KG1 (cell line): ENCODE data around the gene RFC5.
"Not testable (repeated sequence)": the region's sequence is repeated elsewhere in the genome, so short reads cannot be mapped to it uniquely, and the experiment has no call there.

ENCODE experiments used
- DNase-seq: peaks from one replicate; lab custom pipeline; 2025; lab: John Stamatoyannopoulos, UW

Gene RFC5

GRCh38 chr12:118016424-118017264 is at the start of gene RFC5:
TSS of gene RFC5 (plus strand) at chr12:118016703. CDS start at chr12:118016828, 125 bp downstream.
- DNase-seq: peak; percentile 96

GRCh38 chr12:117967043-117967442 is 49.5 kb upstream of the RFC5 start:
- no peak for DNase-seq

GRCh38 chr12:117967512-117967911 is 49.0 kb upstream of the RFC5 start:
- DNase-seq: no peak

GRCh38 chr12:117968151-117968789 is 48.2 kb upstream of the RFC5 start:
- DNase-seq: no peak

- no peak for DNase-seq
These were observed 47.5 kb upstream of the RFC5 start, which contains the start of gene KSR2 for GRCh38 chr12:117968826-117969659. TSS of gene KSR2 (minus strand) at chr12:117968990. CDS start at chr12:117968255, 735 bp downstream.

GRCh38 chr12:117970334-117970733 is 46.2 kb upstream of the RFC5 start:
- DNase-seq: no peak

GRCh38 chr12:117972301-117972700 is 44.2 kb upstream of the RFC5 start:
- no peak for DNase-seq

- no peak for DNase-seq
These were observed 41.5 kb upstream of the RFC5 start for GRCh38 chr12:117975006-117975405.

GRCh38 chr12:117977373-117977772 is 39.1 kb upstream of the RFC5 start:
- no peak for DNase-seq

- no peak for DNase-seq
These were observed 35.9 kb upstream of the RFC5 start for GRCh38 chr12:117980616-117981015.

GRCh38 chr12:117981267-117981666 is 35.2 kb upstream of the RFC5 start:
- DNase-seq: no peak

GRCh38 chr12:117985182-117985581 is 31.3 kb upstream of the RFC5 start:
- DNase-seq: no peak

- no peak for DNase-seq
These were observed 29.6 kb upstream of the RFC5 start for GRCh38 chr12:117986705-117987469.

- DNase-seq: no peak
These were observed 21.7 kb upstream of the RFC5 start for GRCh38 chr12:117994551-117995438.

GRCh38 chr12:117998719-117999118 is 17.8 kb upstream of the RFC5 start:
- no peak for DNase-seq

- DNase-seq: not testable (repeated sequence)
These were observed 16.7 kb upstream of the RFC5 start for GRCh38 chr12:117999806-118000205.

- DNase-seq: no peak
These were observed 5.6 kb upstream of the RFC5 start for GRCh38 chr12:118010903-118011302.

- DNase-seq: no peak
These were observed 5.1 kb upstream of the RFC5 start for GRCh38 chr12:118011377-118011776.

- no peak for DNase-seq
These were observed 4.5 kb upstream of the RFC5 start for GRCh38 chr12:118011961-118012360.

- DNase-seq: no peak
These were observed 3.2 kb upstream of the RFC5 start for GRCh38 chr12:118013283-118013682.

GRCh38 chr12:118015306-118015705 is 1.2 kb upstream of the RFC5 start:
- DNase-seq: no peak
